ENCODE data around the gene PRDM7.

- TF ChIP-seq POLR2A (IDR thresholded peaks at IDR 0.05; ENCODE audit: low read length) = no peak
- no peak for TF ChIP-seq GATA1 (IDR thresholded peaks at IDR 0.05; ENCODE audit: low read depth, low read length)
These were observed 6.0 kb upstream of the PRDM7 start for GRCh38 chr16:90083139-90083538.
